ENCODE measurements around the gene BLOC1S5. TPM values are rescaled to one million over a fixed set of nuclear protein-coding genes. Genes with fewer than 3 reads are reported as not detected.

The BLOC1S5 gene
- total and polyA plus RNA-seq, 9 of the 15 experiments (the other 6 are each of a cell fraction or from before 2014, with no cell fraction given), result 8.5 to 41.0 (median 27.7) TPM

DNA sequence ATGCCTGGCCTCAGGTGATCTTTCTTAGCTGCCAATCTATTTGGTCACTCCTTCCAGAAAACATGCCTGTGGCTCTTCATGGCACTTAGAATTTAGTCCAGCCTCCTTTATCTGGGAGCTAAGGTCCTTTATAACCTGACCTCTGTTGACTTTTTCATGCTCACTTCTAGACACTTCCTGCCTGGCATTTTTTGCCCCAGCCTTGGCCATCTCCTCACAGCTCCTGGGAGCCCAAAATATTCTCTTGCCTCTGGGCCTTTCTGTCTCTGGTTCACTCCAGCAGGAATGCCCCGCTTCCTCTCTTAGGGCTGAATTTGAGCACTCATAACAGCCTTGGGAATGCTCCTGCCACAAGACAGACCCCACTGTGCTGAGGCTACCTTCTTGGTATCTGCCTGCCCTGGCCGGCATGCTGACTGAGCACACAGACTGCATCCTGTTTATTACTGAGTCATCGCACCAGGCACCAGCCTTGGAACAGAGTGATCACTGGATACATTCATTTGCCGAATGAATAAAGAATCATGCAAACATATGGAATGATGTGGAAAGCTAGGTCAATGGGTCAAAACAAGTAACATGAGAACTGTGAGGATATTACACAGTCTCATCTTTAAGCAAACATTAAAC lies 44.0 kb upstream of the BLOC1S5 start:
- no peaks in the 10 kb centered on the region for H3K36me3 ChIP-seq (ENCODE audit: control insufficient read depth, insufficient read depth, low read length)
- peaks cover 0 to 10% of the 10 kb centered on the region in 2 experiments; a peak in 3 of 5 replicates for H3K4me1 ChIP-seq (replicated peaks in 1 of 2; ENCODE audit: control insufficient read depth in 2 of 2, insufficient read depth in 2 of 2, low read length in 2 of 2)
- H3K9me1 ChIP-seq (ENCODE audit: control insufficient read depth, insufficient read depth, low read length), result no peaks in the 10 kb centered on the region
- in situ Hi-C loops (cut with MboI) (no loop called here), intact Hi-C loops (cut with micrococcal nuclease) (loop anchor here (10.0 kb wide), 1 partner anchor 327 kb away; the partner anchor contains the start of gene SLC35B3)
- H3K9ac ChIP-seq (ENCODE audit: insufficient read depth in 1 of 2, low read depth in 2 of 2, low read length in 2 of 2), result peak overlapping the region; percentile 12 to 16; a peak in 2 of 4 replicates
- peak overlapping the region; percentile 36 for H3K4me2 ChIP-seq (ENCODE audit: insufficient read depth, low read length)
- DNase-seq (ENCODE audit: extremely low read depth in 1 of 4, low spot score in 3 of 4) (peak; percentile 35 to 58 (median 40)), ATAC-seq (peak; percentile 85), FAIRE-seq (no peak)
- H4K20me1 ChIP-seq (replicated peaks; ENCODE audit: control insufficient read depth, insufficient read depth, low read length), result no peaks in the 10 kb centered on the region
- no peaks in the 10 kb centered on the region for H3K79me2 ChIP-seq (ENCODE audit: control insufficient read depth, insufficient read depth, low read length)
- no TSS peak for BruUV-seq (replicated peaks)
- H2AFZ ChIP-seq (ENCODE audit: low read depth, low read length), result peak overlapping the region; percentile 74
- WGBS (ENCODE audit: insufficient coverage, low coverage, missing lambda C conversion rate), result 17% methylated on average over 4 of the region's 4 CpGs
- ChIA-PET CTCF (ENCODE audit: low intra/inter-chr PET ratio) (no interaction called here), POLR2A (no interaction called here)
- no peak overlapping the region for H3K4me3 ChIP-seq
- H3K27ac ChIP-seq (ENCODE audit: extremely low read depth, low read depth, low read length), result 0 out of 3 replicates have a peak overlapping the region, but pooled peaks have one; percentile 8
- peaks cover 5% of the 10 kb centered on the region in 2 experiments; a peak in 3 of 5 replicates for H3K27me3 ChIP-seq (ENCODE audit: control insufficient read depth in 2 of 2, insufficient read depth in 2 of 2, low read length in 2 of 2)
- H3K9me3 ChIP-seq (replicated peaks; ENCODE audit: control insufficient read depth, insufficient read depth, low read depth, low read length), result no peaks in the 10 kb centered on the region
- TF ChIP-seq CBFA2T3 (IDR thresholded peaks at IDR 0.05), result 0 out of 2 replicates have a peak, but pooled peaks have one; percentile 10
- no peak for TF ChIP-seq MYBL2 (IDR thresholded peaks at IDR 0.05; ENCODE audit: low read depth)
- no peak for TF ChIP-seq MYBL2 (CRISPR knock-in tag; IDR thresholded peaks at IDR 0.05; ENCODE audit: borderline replicate concordance)
- TF ChIP-seq, protein P1, sequence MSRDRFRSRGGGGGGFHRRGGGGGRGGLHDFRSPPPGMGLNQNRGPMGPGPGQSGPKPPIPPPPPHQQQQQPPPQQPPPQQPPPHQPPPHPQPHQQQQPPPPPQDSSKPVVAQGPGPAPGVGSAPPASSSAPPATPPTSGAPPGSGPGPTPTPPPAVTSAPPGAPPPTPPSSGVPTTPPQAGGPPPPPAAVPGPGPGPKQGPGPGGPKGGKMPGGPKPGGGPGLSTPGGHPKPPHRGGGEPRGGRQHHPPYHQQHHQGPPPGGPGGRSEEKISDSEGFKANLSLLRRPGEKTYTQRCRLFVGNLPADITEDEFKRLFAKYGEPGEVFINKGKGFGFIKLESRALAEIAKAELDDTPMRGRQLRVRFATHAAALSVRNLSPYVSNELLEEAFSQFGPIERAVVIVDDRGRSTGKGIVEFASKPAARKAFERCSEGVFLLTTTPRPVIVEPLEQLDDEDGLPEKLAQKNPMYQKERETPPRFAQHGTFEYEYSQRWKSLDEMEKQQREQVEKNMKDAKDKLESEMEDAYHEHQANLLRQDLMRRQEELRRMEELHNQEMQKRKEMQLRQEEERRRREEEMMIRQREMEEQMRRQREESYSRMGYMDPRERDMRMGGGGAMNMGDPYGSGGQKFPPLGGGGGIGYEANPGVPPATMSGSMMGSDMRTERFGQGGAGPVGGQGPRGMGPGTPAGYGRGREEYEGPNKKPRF (IDR thresholded peaks at IDR 0.05; ENCODE audit: low read depth, low read length), result no peak
- TF ChIP-seq FIP1L1 (IDR thresholded peaks at IDR 0.05; ENCODE audit: low read depth, low read length, poor library complexity, severe bottlenecking), result no peak
- no peak for TF ChIP-seq ZNF766 (CRISPR knock-in tag; conservative IDR thresholded peaks at IDR 0.05)
- no peak for TF ChIP-seq ZNF146 (CRISPR knock-in tag; IDR thresholded peaks at IDR 0.05; ENCODE audit: unreplicated experiment)
- no peak for TF ChIP-seq ZNF778 (CRISPR knock-in tag; IDR thresholded peaks at IDR 0.05)
- no peak for TF ChIP-seq MLLT1 (IDR thresholded peaks at IDR 0.05)
- peak; percentile 76 for TF ChIP-seq FOSL1 (tag; conservative IDR thresholded peaks at IDR 0.05)
- TF ChIP-seq, protein P2, sequence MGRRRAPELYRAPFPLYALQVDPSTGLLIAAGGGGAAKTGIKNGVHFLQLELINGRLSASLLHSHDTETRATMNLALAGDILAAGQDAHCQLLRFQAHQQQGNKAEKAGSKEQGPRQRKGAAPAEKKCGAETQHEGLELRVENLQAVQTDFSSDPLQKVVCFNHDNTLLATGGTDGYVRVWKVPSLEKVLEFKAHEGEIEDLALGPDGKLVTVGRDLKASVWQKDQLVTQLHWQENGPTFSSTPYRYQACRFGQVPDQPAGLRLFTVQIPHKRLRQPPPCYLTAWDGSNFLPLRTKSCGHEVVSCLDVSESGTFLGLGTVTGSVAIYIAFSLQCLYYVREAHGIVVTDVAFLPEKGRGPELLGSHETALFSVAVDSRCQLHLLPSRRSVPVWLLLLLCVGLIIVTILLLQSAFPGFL (CRISPR knock-in tag; IDR thresholded peaks at IDR 0.05), result 0 out of 2 replicates have a peak, but pooled peaks have one; percentile 46
- peak; percentile 78 for TF ChIP-seq MAFK (IDR thresholded peaks at IDR 0.05; ENCODE audit: low read length)
- TF ChIP-seq, protein P3, sequence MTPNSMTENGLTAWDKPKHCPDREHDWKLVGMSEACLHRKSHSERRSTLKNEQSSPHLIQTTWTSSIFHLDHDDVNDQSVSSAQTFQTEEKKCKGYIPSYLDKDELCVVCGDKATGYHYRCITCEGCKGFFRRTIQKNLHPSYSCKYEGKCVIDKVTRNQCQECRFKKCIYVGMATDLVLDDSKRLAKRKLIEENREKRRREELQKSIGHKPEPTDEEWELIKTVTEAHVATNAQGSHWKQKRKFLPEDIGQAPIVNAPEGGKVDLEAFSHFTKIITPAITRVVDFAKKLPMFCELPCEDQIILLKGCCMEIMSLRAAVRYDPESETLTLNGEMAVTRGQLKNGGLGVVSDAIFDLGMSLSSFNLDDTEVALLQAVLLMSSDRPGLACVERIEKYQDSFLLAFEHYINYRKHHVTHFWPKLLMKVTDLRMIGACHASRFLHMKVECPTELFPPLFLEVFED (CRISPR knock-in tag; conservative IDR thresholded peaks at IDR 0.05), result no peak
- TF ChIP-seq HNRNPK (IDR thresholded peaks at IDR 0.05; ENCODE audit: low read depth, low read length, poor library complexity, severe bottlenecking), result no peak
- no peak for TF ChIP-seq PYGO2 (tag; IDR thresholded peaks at IDR 0.05)
- peak; percentile 92 for TF ChIP-seq ZNF316 (IDR thresholded peaks at IDR 0.05)
